ENCODE data around the gene PPFIBP1.
"Not testable (repeated sequence)": the region's sequence is repeated elsewhere in the genome, so short reads cannot be mapped to it uniquely, and the experiment has no call there.

The PPFIBP1 gene

DNA sequence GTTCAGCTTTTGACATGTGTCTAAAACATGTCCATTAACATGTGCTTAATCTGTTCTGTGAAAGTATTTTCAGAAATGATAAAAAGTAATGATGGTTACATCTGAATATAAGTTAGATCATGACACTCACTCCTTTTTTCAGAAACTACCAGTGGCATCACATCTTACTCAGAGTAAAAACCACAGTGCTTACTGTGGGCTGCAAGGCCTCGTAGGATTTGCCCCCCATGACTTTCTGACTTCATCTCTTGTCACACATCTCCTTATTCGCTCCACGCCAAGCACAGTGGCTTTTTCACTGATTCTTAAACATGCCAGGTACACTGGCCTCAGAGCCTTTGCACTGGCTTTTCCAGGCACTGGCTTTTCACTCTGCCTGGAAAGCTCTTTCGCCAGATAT lies 112.6 kb downstream of the PPFIBP1 start:
- DNase-seq, H3K36me3 Mint-ChIP-seq, H3K4me3 Mint-ChIP-seq, H3K27ac Mint-ChIP-seq, H3K9me3 Mint-ChIP-seq, H3K27me3 Mint-ChIP-seq: not testable (repeated sequence)
- CTCF ChIA-PET = interaction anchor here (0.9 to 1.6 kb wide), 3 partner anchors 13 to 202 kb away, joined by 4 to 6 read pairs (median 4); no protein-coding TSS in a partner anchor
- H3K4me1 Mint-ChIP-seq = peaks cover 10% of the 10 kb centered on the region

DNA sequence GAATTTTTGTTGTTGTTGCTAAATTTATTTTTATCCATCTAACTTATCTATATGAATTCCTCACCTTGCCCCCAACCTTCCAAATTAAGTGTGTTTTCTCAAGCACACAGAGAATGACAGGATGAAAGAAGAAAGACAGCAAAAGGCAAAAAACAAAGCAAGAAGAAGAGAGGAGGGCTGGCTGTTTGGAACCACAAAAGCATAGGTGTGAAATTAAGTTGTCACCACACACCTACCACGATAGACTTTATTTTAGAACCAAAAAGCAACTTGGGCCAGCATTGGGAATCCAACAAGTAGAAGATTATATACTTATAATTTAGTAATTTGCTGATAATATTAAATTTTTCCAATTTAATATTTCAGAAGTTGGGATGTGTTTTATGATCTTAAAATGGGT lies 113.5 kb downstream of the PPFIBP1 start:
- no peaks in the 10 kb centered on the region for H3K36me3 Mint-ChIP-seq
- H3K4me1 Mint-ChIP-seq = peaks cover 10% of the 10 kb centered on the region
- DNase-seq = no peak
- H3K27me3 Mint-ChIP-seq = no peaks in the 10 kb centered on the region
- no peak overlapping the region for H3K27ac Mint-ChIP-seq
- H3K4me3 Mint-ChIP-seq = no peak overlapping the region
- H3K9me3 Mint-ChIP-seq = no peaks in the 10 kb centered on the region
- CTCF ChIA-PET = no interaction called here

DNA sequence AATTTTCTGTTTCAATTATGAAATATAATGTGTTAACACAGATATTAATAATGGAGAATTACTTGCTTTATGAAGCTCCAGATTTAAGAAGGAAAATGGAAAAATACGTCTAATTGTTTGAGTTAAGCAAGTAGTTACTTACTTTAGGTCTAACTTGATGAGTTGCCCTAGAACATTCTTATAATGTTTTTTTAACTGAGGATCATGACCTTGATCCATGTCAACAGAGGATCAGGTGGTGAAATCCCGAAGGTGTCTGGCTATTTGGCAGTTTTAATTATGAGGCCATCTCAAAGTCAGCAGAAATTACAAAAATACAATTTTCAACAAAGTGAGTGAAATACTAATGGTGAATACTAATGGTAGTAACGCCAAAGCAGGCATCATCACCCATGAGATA lies 115.3 kb downstream of the PPFIBP1 start:
- H3K27ac Mint-ChIP-seq = no peak overlapping the region
- H3K27me3 Mint-ChIP-seq = no peaks in the 10 kb centered on the region
- CTCF ChIA-PET = interaction anchor here (1.0 kb wide), 1 partner anchor 488 kb away, joined by 3 read pairs; no protein-coding TSS in a partner anchor
- H3K36me3 Mint-ChIP-seq = no peaks in the 10 kb centered on the region
- no peak overlapping the region for H3K4me3 Mint-ChIP-seq
- no peak for DNase-seq
- no peaks in the 10 kb centered on the region for H3K9me3 Mint-ChIP-seq
- H3K4me1 Mint-ChIP-seq = peaks cover 10% of the 10 kb centered on the region

- not testable (repeated sequence) for H3K4me1 Mint-ChIP-seq, DNase-seq, H3K4me3 Mint-ChIP-seq, H3K9me3 Mint-ChIP-seq, H3K27me3 Mint-ChIP-seq, H3K36me3 Mint-ChIP-seq, H3K27ac Mint-ChIP-seq
- CTCF ChIA-PET = interaction anchor here (1.0 kb wide), 1 partner anchor 12 kb away, joined by 3 read pairs; no protein-coding TSS in a partner anchor
These were observed 116.7 kb downstream of the PPFIBP1 start for GRCh38 chr12:27640566-27641200.

DNA sequence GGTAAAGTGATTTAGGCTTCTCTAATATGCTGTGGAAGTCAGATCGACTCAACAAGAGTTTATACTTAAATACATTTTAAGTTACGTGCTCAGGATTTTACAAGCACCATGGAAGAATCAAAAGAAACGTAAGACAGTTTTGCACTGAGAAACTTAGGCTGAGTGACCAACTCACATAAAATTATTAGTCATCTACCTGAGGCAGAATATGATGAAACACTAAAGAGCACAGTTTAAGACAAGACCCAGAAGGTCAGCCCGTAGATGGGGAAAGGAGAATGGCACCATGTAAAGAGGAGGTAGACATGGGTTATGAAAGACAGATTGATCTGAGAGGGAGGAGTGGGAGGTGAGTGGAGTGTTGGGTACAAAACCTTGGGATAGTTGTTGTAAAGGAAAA lies 118.4 kb downstream of the PPFIBP1 start:
- DNase-seq, H3K9me3 Mint-ChIP-seq: not testable (repeated sequence)
- CTCF ChIA-PET = interaction anchor here (1.0 kb wide), 1 partner anchor 257 kb away, joined by 3 read pairs; no protein-coding TSS in a partner anchor

GRCh38 chr12:27642892-27643291 lies 118.9 kb downstream of the PPFIBP1 start:
- H3K4me3 Mint-ChIP-seq, H3K27ac Mint-ChIP-seq, H3K9me3 Mint-ChIP-seq, H3K36me3 Mint-ChIP-seq, DNase-seq, CTCF ChIA-PET, H3K27me3 Mint-ChIP-seq, H3K4me1 Mint-ChIP-seq: not testable (repeated sequence)

More for the DNA sequence above, 118.4 kb downstream of the PPFIBP1 start:
- H3K27ac Mint-ChIP-seq, H3K4me3 Mint-ChIP-seq, H3K4me1 Mint-ChIP-seq, H3K27me3 Mint-ChIP-seq, H3K36me3 Mint-ChIP-seq: not testable (repeated sequence)

DNA sequence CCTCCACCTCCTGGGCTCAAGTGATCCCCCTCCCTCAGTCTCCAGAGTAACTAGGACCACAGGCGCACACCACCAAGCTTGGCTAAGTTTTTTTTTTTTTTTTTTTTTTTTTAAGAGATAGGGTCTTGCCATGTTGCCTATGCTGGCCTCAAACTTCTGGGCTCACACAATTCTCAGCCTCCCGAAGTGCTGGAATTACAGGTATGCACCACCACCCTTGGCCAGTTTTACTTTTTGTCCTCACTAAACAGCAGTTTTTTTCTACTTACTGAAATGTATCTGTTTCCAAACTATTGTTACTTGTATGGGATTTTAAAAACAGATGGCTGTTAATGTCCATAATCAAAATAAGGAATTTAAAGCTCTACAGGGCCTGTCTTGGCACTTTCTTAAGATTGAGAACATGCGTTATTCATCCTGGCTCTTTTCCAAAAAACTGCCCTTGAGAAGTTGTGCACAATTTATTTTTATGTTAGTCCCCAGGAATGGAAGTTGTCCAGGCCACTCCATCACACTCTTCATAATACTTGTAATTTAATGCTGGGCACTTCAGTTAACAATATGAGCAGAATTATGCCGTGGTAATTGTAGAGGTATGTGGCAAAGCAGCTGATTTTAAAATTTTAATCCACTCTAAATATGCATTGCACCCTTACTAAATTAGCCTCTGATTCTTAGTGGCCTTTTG lies 120.3 kb downstream of the PPFIBP1 start:
- Mint-ChIP-seq H3K27me3 (no peaks in the 10 kb centered on the region), H3K27ac (no peak overlapping the region), H3K9me3 (no peaks in the 10 kb centered on the region), H3K4me1 (no peaks in the 10 kb centered on the region), H3K36me3 (no peaks in the 10 kb centered on the region), H3K4me3 (no peak overlapping the region)
- CTCF ChIA-PET = interaction anchor here (1.1 kb wide), 1 partner anchor 9 kb away, joined by 3 read pairs; no protein-coding TSS in a partner anchor
- DNase-seq = no peak

- H3K4me1 Mint-ChIP-seq = no peaks in the 10 kb centered on the region
- no peaks in the 10 kb centered on the region for H3K27me3 Mint-ChIP-seq
- DNase-seq = no peak
- CTCF ChIA-PET = interaction anchor here (1.1 to 1.2 kb wide), 2 partner anchors 10 to 18 kb away, joined by 3 read pairs; no protein-coding TSS in a partner anchor
- no peak overlapping the region for H3K4me3 Mint-ChIP-seq
- H3K9me3 Mint-ChIP-seq = no peaks in the 10 kb centered on the region
- no peak overlapping the region for H3K27ac Mint-ChIP-seq
- H3K36me3 Mint-ChIP-seq = no peaks in the 10 kb centered on the region
These were observed 121.7 kb downstream of the PPFIBP1 start for GRCh38 chr12:27645671-27646070.

DNA sequence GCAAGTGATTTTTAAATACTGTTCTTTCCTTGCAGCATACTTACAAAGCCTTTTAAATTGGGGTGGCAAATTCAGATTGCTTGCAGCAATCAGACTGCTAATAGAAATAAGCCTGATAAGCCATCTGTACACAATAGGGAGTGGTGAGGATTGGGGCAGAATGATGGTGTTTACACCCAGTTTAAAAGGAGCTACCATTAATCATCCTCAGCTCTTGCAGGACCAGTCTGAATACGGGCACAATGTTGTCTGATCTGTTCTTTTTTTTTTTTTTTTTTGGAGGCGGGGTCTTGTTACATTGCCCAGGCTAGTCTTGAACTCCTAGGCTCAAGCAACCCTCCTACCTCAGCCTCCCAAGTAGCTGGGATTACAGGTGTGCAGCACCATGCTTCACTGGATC lies 122.1 kb downstream of the PPFIBP1 start:
- H3K27me3 Mint-ChIP-seq = no peaks in the 10 kb centered on the region
- H3K4me1 Mint-ChIP-seq = no peaks in the 10 kb centered on the region
- CTCF ChIA-PET = interaction anchor here (1.2 kb wide), 1 partner anchor 18 kb away, joined by 3 read pairs; no protein-coding TSS in a partner anchor

GRCh38 chr12:27650011-27650410 lies 126.0 kb downstream of the PPFIBP1 start:
- Mint-ChIP-seq H3K4me3 (no peak overlapping the region), H3K36me3 (no peaks in the 10 kb centered on the region), H3K27ac (no peak overlapping the region), H3K9me3 (no peaks in the 10 kb centered on the region), H3K4me1 (peaks cover 10% of the 10 kb centered on the region), H3K27me3 (no peaks in the 10 kb centered on the region)
- CTCF ChIA-PET = interaction anchor here (0.7 kb wide), 1 partner anchor 56 kb away, joined by 3 read pairs; no protein-coding TSS in a partner anchor
- no peak for DNase-seq

More for the DNA sequence above, 122.1 kb downstream of the PPFIBP1 start:
- H3K27ac Mint-ChIP-seq = no peak overlapping the region
- no peaks in the 10 kb centered on the region for H3K36me3 Mint-ChIP-seq
- no peak for DNase-seq
- H3K4me3 Mint-ChIP-seq = no peak overlapping the region
- no peaks in the 10 kb centered on the region for H3K9me3 Mint-ChIP-seq

- H3K36me3 Mint-ChIP-seq = no peaks in the 10 kb centered on the region
- H3K27me3 Mint-ChIP-seq = no peaks in the 10 kb centered on the region
These were observed 127.2 kb downstream of the PPFIBP1 start for GRCh38 chr12:27651201-27651600.

GRCh38 chr12:27652174-27652763 lies 128.3 kb downstream of the PPFIBP1 start:
- H3K4me3 Mint-ChIP-seq = no peak overlapping the region
- H3K9me3 Mint-ChIP-seq = no peaks in the 10 kb centered on the region
- no peaks in the 10 kb centered on the region for H3K36me3 Mint-ChIP-seq
- H3K4me1 Mint-ChIP-seq = peaks cover 10% of the 10 kb centered on the region
- CTCF ChIA-PET = interaction anchor here (0.5 to 1.9 kb wide), 15 partner anchors 9 to 272 kb away, joined by 3 to 15 read pairs (median 4); partner anchors contain the start of gene PPFIBP1
- DNase-seq = peak; percentile 38
- no peak overlapping the region for H3K27ac Mint-ChIP-seq
- H3K27me3 Mint-ChIP-seq = no peaks in the 10 kb centered on the region

More at GRCh38 chr12:27651201-27651600, 127.2 kb downstream of the PPFIBP1 start:
- Mint-ChIP-seq H3K4me1 (peaks cover 10% of the 10 kb centered on the region), H3K4me3 (no peak overlapping the region), H3K27ac (no peak overlapping the region), H3K9me3 (no peaks in the 10 kb centered on the region)
- CTCF ChIA-PET = interaction anchor here (0.7 to 0.9 kb wide), 4 partner anchors 226 to 433 kb away, joined by 3 read pairs; no protein-coding TSS in a partner anchor
- DNase-seq = no peak

GRCh38 chr12:27653661-27654060 lies 129.7 kb downstream of the PPFIBP1 start:
- Mint-ChIP-seq H3K4me1 (peaks cover 10% of the 10 kb centered on the region), H3K9me3 (no peaks in the 10 kb centered on the region), H3K36me3 (no peaks in the 10 kb centered on the region), H3K27ac (no peak overlapping the region), H3K4me3 (no peak overlapping the region), H3K27me3 (no peaks in the 10 kb centered on the region)
- CTCF ChIA-PET = interaction anchor here (1.5 to 1.9 kb wide), 4 partner anchors 130 to 269 kb away, joined by 6 to 9 read pairs (median 8); partner anchors contain the start of gene PPFIBP1
- DNase-seq = no peak

DNA sequence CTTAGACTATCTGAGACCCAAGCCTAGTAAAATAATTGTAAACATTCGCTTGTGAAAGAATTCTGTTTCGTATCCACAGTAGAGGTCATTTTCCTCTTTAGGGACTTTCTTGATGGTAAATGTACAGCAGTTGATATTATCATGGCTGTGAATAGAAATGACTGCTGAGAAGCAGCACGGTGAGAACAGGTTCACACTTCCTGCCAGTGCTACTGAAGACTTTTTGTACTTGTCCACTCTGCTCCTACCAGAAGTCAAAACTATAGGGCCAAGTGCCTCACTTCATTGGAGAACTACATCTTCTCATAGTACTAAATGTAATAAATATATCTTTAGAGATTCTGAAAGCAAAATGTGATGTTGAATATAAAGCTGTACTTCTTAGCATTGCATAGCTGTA lies 131.5 kb downstream of the PPFIBP1 start:
- H3K36me3 Mint-ChIP-seq, H3K27me3 Mint-ChIP-seq, H3K4me3 Mint-ChIP-seq, DNase-seq, H3K9me3 Mint-ChIP-seq, H3K27ac Mint-ChIP-seq, CTCF ChIA-PET: not testable (repeated sequence)
- H3K4me1 Mint-ChIP-seq = peaks cover 10% of the 10 kb centered on the region

Data from activated naive CD4-positive, alpha-beta T cell treated with anti-CD3 and anti-CD28 coated beads, Interleukin-2, amount 10 ng/mL, durations not matched to agents 7 days and 5 days (primary cell).